Measurements from ENCODE around the gene PARD3B.

The PARD3B gene

GRCh38 chr2:204544961-204545860, at the start of gene PARD3B:
TSS of gene PARD3B (plus strand) at chr2:204545475. CDS start at chr2:204546000, 525 bp downstream.
- TF ChIP-seq POLR2A (IDR thresholded peaks at IDR 0.05; ENCODE audit: extremely low read depth, insufficient read length), result no peak
- peak; percentile 9 for DNase-seq (ENCODE audit: low read depth)
- no peak within 1 kb of the TSS for H3K4me3 ChIP-seq (ENCODE audit: low read depth, low read length)

- no peak for TF ChIP-seq POLR2A (IDR thresholded peaks at IDR 0.05; ENCODE audit: extremely low read depth, insufficient read length)
- TF ChIP-seq MAX (IDR thresholded peaks at IDR 0.05; ENCODE audit: low read depth, low read length), result no peak
- TF ChIP-seq MYC (IDR thresholded peaks at IDR 0.05; ENCODE audit: low read depth, low read length), result no peak
- no peak for TF ChIP-seq CTCF (IDR thresholded peaks at IDR 0.05; ENCODE audit: low read depth, low read length)
- H3K4me3 ChIP-seq (ENCODE audit: low read depth, low read length), result no peak overlapping the region
- no peak for DNase-seq (ENCODE audit: low read depth)
Observed at GRCh38 chr2:204496779-204497178, 48.5 kb upstream of the PARD3B start.

GRCh38 chr2:204497855-204498254, 47.4 kb upstream of the PARD3B start:
- no peak for TF ChIP-seq CTCF (IDR thresholded peaks at IDR 0.05; ENCODE audit: low read depth, low read length)
- TF ChIP-seq MAX (IDR thresholded peaks at IDR 0.05; ENCODE audit: low read depth, low read length), result no peak
- TF ChIP-seq POLR2A (IDR thresholded peaks at IDR 0.05; ENCODE audit: extremely low read depth, insufficient read length), result no peak
- no peak for TF ChIP-seq MYC (IDR thresholded peaks at IDR 0.05; ENCODE audit: low read depth, low read length)
- no peak for DNase-seq (ENCODE audit: low read depth)
- H3K4me3 ChIP-seq (ENCODE audit: low read depth, low read length), result no peak overlapping the region

GRCh38 chr2:204498291-204498690, 47.0 kb upstream of the PARD3B start:
- DNase-seq (ENCODE audit: low read depth), result no peak
- H3K4me3 ChIP-seq (ENCODE audit: low read depth, low read length), result no peak overlapping the region
- TF ChIP-seq CTCF (IDR thresholded peaks at IDR 0.05; ENCODE audit: low read depth, low read length), result no peak
- no peak for TF ChIP-seq MAX (IDR thresholded peaks at IDR 0.05; ENCODE audit: low read depth, low read length)
- TF ChIP-seq POLR2A (IDR thresholded peaks at IDR 0.05; ENCODE audit: extremely low read depth, insufficient read length), result no peak
- TF ChIP-seq MYC (IDR thresholded peaks at IDR 0.05; ENCODE audit: low read depth, low read length), result no peak

- no peak overlapping the region for H3K4me3 ChIP-seq (ENCODE audit: low read depth, low read length)
- no peak for DNase-seq (ENCODE audit: low read depth)
- TF ChIP-seq POLR2A (IDR thresholded peaks at IDR 0.05; ENCODE audit: extremely low read depth, insufficient read length), result no peak
- no peak for TF ChIP-seq MYC (IDR thresholded peaks at IDR 0.05; ENCODE audit: low read depth, low read length)
- no peak for TF ChIP-seq CTCF (IDR thresholded peaks at IDR 0.05; ENCODE audit: low read depth, low read length)
- no peak for TF ChIP-seq MAX (IDR thresholded peaks at IDR 0.05; ENCODE audit: low read depth, low read length)
Observed at GRCh38 chr2:204503869-204504268, 41.4 kb upstream of the PARD3B start.

- DNase-seq (ENCODE audit: low read depth), result no peak
- TF ChIP-seq CTCF (IDR thresholded peaks at IDR 0.05; ENCODE audit: low read depth, low read length), result no peak
- no peak for TF ChIP-seq MAX (IDR thresholded peaks at IDR 0.05; ENCODE audit: low read depth, low read length)
- no peak for TF ChIP-seq POLR2A (IDR thresholded peaks at IDR 0.05; ENCODE audit: extremely low read depth, insufficient read length)
- no peak for TF ChIP-seq MYC (IDR thresholded peaks at IDR 0.05; ENCODE audit: low read depth, low read length)
- no peak overlapping the region for H3K4me3 ChIP-seq (ENCODE audit: low read depth, low read length)
Observed at GRCh38 chr2:204504594-204504993, 40.7 kb upstream of the PARD3B start.
